ENCODE results near the gene KLHL3. TPM values are rescaled to one million over a fixed set of nuclear protein-coding genes. Genes with fewer than 3 reads are reported as not detected.

KLHL3 gene
- polyA plus RNA-seq, 1 of the 3 experiments (the other 2 are of a cell fraction), result 3.8 TPM

- Histone ChIP-seq H3K9ac (peak overlapping the region; percentile 99), H3K9me3 (no peaks in the 10 kb centered on the region), H4K20me1 (ENCODE audit: insufficient read depth) (peaks cover 56% of the 10 kb centered on the region), H3K4me2 (peak overlapping the region; percentile 96), H2AFZ (ENCODE audit: low read depth) (no peak overlapping the region), H3K79me2 (ENCODE audit: insufficient read depth) (peaks cover 59% of the 10 kb centered on the region), H3K36me3 (replicated peaks in 1 of 2; ENCODE audit: control insufficient read depth in 1 of 2, insufficient read depth in 2 of 2, low read length in 1 of 2) (peaks cover 28 to 32% of the 10 kb centered on the region in 2 experiments), H3F3A (replicated peaks; ENCODE audit: insufficient read depth) (peaks cover 8% of the 10 kb centered on the region), H3K9me2 (no peaks in the 10 kb centered on the region), H3K4me3 (ENCODE audit: low read depth in 2 of 2, low read length in 1 of 2) (peak overlapping the region; percentile 93 to 94), H3K27ac (ENCODE audit: low read depth in 2 of 2, low read length in 1 of 2) (peak overlapping the region; percentile 97), H3K27me3 (ENCODE audit: insufficient read depth) (no peaks in the 10 kb centered on the region), H3K4me1 (ENCODE audit: control insufficient read depth in 1 of 2, insufficient read depth in 2 of 2, low read depth in 1 of 2, low read length in 1 of 2) (peaks cover 0 to 6% of the 10 kb centered on the region in 2 experiments; a peak in 2 of 4 replicates)
- peak; percentile 48 for DNase-seq
- no peak for TF ChIP-seq CTCF (IDR thresholded peaks at IDR 0.05)
- peak; percentile 14 for TF ChIP-seq CHD2 (IDR thresholded peaks at IDR 0.05; ENCODE audit: low read length, partially characterized antibody)
- TF ChIP-seq EZH2phosphoT487 (IDR thresholded peaks at IDR 0.05; ENCODE audit: borderline replicate concordance, low read depth), result no peak
- TF ChIP-seq RXRA (IDR thresholded peaks at IDR 0.05; ENCODE audit: borderline replicate concordance, low read depth), result no peak
- peak; percentile 11; the same call in 1 of the 2 replicates for TF ChIP-seq SIN3A (IDR thresholded peaks at IDR 0.05; ENCODE audit: borderline replicate concordance, low read depth, low read length)
- ChIA-PET CTCF (interaction anchor here (0.6 to 2.0 kb wide), 10 partner anchors 11 to 609 kb away, joined by 3 to 10 read pairs (median 4); no protein-coding TSS in a partner anchor), POLR2A (interaction anchor here (0.5 to 1.8 kb wide), 7 partner anchors 10 to 358 kb away, joined by 3 to 7 read pairs (median 4); partner anchors contain the start of gene PKD2L2)
- WGBS (ENCODE audit: low lambda C conversion rate), result 0% methylated on average over 28 of the region's 63 CpGs
Measured at GRCh38 chr5:137752905-137753690, 17.2 kb upstream of the KLHL3 start.

GRCh38 chr5:137751869-137752491, 16.1 kb upstream of the KLHL3 start:
- POLR2A ChIA-PET, result interaction anchor here (0.6 to 1.6 kb wide), 2 partner anchors 10 to 11 kb away, joined by 6 to 7 read pairs; no protein-coding TSS in a partner anchor
- TF ChIP-seq MXI1 (IDR thresholded peaks at IDR 0.05; ENCODE audit: low read depth, low read length) (peak; percentile 85), POLR2AphosphoS5 (IDR thresholded peaks at IDR 0.05; ENCODE audit: low read depth, low read length) (no peak), CTCF (IDR thresholded peaks at IDR 0.05) (peak; percentile 91), SMC3 (IDR thresholded peaks at IDR 0.05; ENCODE audit: low read depth, low read length) (peak; percentile 36), RAD21 (IDR thresholded peaks at IDR 0.05; ENCODE audit: low read length) (peak; percentile 55)
- TF ChIP-seq, protein P1, sequence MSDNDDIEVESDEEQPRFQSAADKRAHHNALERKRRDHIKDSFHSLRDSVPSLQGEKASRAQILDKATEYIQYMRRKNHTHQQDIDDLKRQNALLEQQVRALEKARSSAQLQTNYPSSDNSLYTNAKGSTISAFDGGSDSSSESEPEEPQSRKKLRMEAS (IDR thresholded peaks at IDR 0.05; ENCODE audit: low read depth), result 0 out of 2 replicates have a peak, but pooled peaks have one; percentile 64
- Histone ChIP-seq H3K4me1 (ENCODE audit: control insufficient read depth in 1 of 2, insufficient read depth in 2 of 2, low read depth in 1 of 2, low read length in 1 of 2) (peaks cover 0 to 6% of the 10 kb centered on the region in 2 experiments; a peak in 2 of 4 replicates), H3K4me3 (ENCODE audit: low read depth in 2 of 2, low read length in 1 of 2) (peak overlapping the region; percentile 93 to 94), H3K27ac (ENCODE audit: low read depth in 2 of 2, low read length in 1 of 2) (peak overlapping the region; percentile 34 to 97; a peak in 1 of 4 replicates), H3K9me2 (no peaks in the 10 kb centered on the region), H2AFZ (ENCODE audit: low read depth) (no peak overlapping the region), H3K4me2 (peak overlapping the region; percentile 96), H4K20me1 (ENCODE audit: insufficient read depth) (peaks cover 60% of the 10 kb centered on the region), H3K9ac (peak overlapping the region; percentile 99), H3K79me2 (ENCODE audit: insufficient read depth) (peaks cover 59% of the 10 kb centered on the region), H3K27me3 (ENCODE audit: insufficient read depth) (no peaks in the 10 kb centered on the region), H3K9me3 (no peaks in the 10 kb centered on the region), H3F3A (replicated peaks; ENCODE audit: insufficient read depth) (peaks cover 8% of the 10 kb centered on the region), H3K36me3 (replicated peaks in 1 of 2; ENCODE audit: control insufficient read depth in 1 of 2, insufficient read depth in 2 of 2, low read length in 1 of 2) (peaks cover 28 to 32% of the 10 kb centered on the region in 2 experiments)
- peak; percentile 32 for DNase-seq
- 3% methylated on average over 7 of the region's 7 CpGs for WGBS (ENCODE audit: low lambda C conversion rate)
- CTCF ChIA-PET, result interaction anchor here (0.6 to 22.5 kb wide), 15 partner anchors 10 to 382 kb away, joined by 3 to 407 read pairs (median 5); partner anchors contain the start of gene KLHL3
